CD8-positive, alpha-beta memory T cell (primary cell): ENCODE results near the gene ANP32B. TPM values are rescaled to one million over a fixed set of nuclear protein-coding genes. Genes with fewer than 3 reads are reported as not detected.

Experiments used
- CTCF ChIA-PET: fragments of 350-600 bp; sonication (Branson Sonifier 250); formaldehyde crosslinking; loops from one replicate; lab custom pipeline; 2021; ENCODE audit warnings: antibody characterized with exemption; lab: Charles Lee
- POLR2A ChIA-PET: fragments of 350-600 bp; sonication (Branson Sonifier 250); formaldehyde crosslinking; loops from one replicate; lab custom pipeline; 2021; ENCODE audit warnings: antibody characterized with exemption; lab: Charles Lee
- DNase-seq, 5 donors: peaks; one replicate each; pipeline versions ENCODE4 v3.0.0 to v3.0.0-alpha.2; 2020 to 2022; ENCODE audit warnings: mixed read lengths in 1 of 5
- H3K27ac ChIP-seq: one replicate; pipeline ENCODE4 v1.7.0; 2013; ENCODE audit warnings: low read depth, mild to moderate bottlenecking, low read length, moderate library complexity
- H3K27me3 ChIP-seq: 2 replicates; pipeline ENCODE4 v1.7.0; 2013; ENCODE audit warnings: low read length, mild to moderate bottlenecking; ENCODE audit not compliant: insufficient read depth, poor library complexity, severe bottlenecking
- H3K36me3 ChIP-seq: 2 replicates; pipeline ENCODE4 v1.7.0; 2013; ENCODE audit warnings: mild to moderate bottlenecking, low read length, moderate library complexity; ENCODE audit not compliant: insufficient read depth
- H3K4me1 ChIP-seq: 2 replicates; pipeline ENCODE4 v1.7.0; 2013; ENCODE audit warnings: mild to moderate bottlenecking, low read length, moderate library complexity; ENCODE audit not compliant: insufficient read depth
- H3K4me3 ChIP-seq: 2 replicates; pipeline ENCODE4 v1.7.0; 2013; ENCODE audit warnings: mild to moderate bottlenecking, low read length
- H3K9me3 ChIP-seq: 2 replicates; pipeline ENCODE4 v1.7.0; 2013; ENCODE audit warnings: mild to moderate bottlenecking, low read length
- H3K27ac Mint-ChIP-seq, 8 donors: one replicate each; pipeline ENCODE4 v1.8.0; 2020 to 2021; ENCODE audit warnings: mixed read lengths in 8 of 8, mild to moderate bottlenecking in 6 of 8, inconsistent platforms in 3 of 8, moderate library complexity in 3 of 8
- H3K27me3 Mint-ChIP-seq, 2 donors: one replicate each; pipeline ENCODE4 v1.8.0; 2020 to 2021; ENCODE audit warnings: mixed read lengths in 2 of 2, mild to moderate bottlenecking in 1 of 2, moderate library complexity in 1 of 2
- H3K36me3 Mint-ChIP-seq, 3 donors: one replicate each; pipeline ENCODE4 v1.8.0; 2020 to 2021; ENCODE audit warnings: mixed read lengths in 3 of 3, inconsistent platforms in 1 of 3, mild to moderate bottlenecking in 1 of 3
- H3K4me1 Mint-ChIP-seq, 3 donors: one replicate each; pipeline ENCODE4 v1.8.0; 2020 to 2021; ENCODE audit warnings: mixed read lengths in 3 of 3, inconsistent platforms in 1 of 3, mild to moderate bottlenecking in 1 of 3
- H3K4me3 Mint-ChIP-seq, 7 donors: one replicate each; pipeline ENCODE4 v1.8.0; 2020 to 2021; ENCODE audit warnings: mixed read lengths in 7 of 7, mild to moderate bottlenecking in 6 of 7, moderate library complexity in 4 of 7, inconsistent platforms in 2 of 7
- H3K9me3 Mint-ChIP-seq, 5 donors: one replicate each; pipeline ENCODE4 v1.8.0; 2020 to 2022; ENCODE audit warnings: mixed read lengths in 5 of 5, mild to moderate bottlenecking in 3 of 5, moderate library complexity in 2 of 5, inconsistent platforms in 1 of 5
- polyA plus RNA-seq: library from polyadenylated mRNA; unstranded; fragments of 300-500 nt; fragmentation: Illumina TruSeq; gene quantifications from one replicate; pipeline ENCODE4 v1.2.3, GENCODE V29; 2021
- total RNA-seq, 2 experiments: library from RNA; stranded (reverse); gene quantifications; one replicate each; pipeline ENCODE4 v1.2.3, GENCODE V29; 2021

The ANP32B gene
- total and polyA plus RNA-seq, 3 experiments from 2014 or later = 91.0 to 341 (median 331) TPM

GRCh38 chr9:98020476-98021145 is 37.5 kb downstream of the ANP32B start:
- Histone ChIP-seq H3K36me3 (peaks cover 7% of the 10 kb centered on the region), H3K27ac (no peak overlapping the region), H3K4me1 (no peaks in the 10 kb centered on the region), H3K27me3 (no peaks in the 10 kb centered on the region), H3K4me3 (no peak overlapping the region), H3K9me3 (no peaks in the 10 kb centered on the region)
- ChIA-PET CTCF (interaction anchor here (1.8 kb wide), 1 partner anchor 14 kb away, joined by 7 read pairs; no protein-coding TSS in a partner anchor), POLR2A (no interaction called here)
- Mint-ChIP-seq H3K4me3 (no peak overlapping the region), H3K4me1 (peaks cover 0 to 6% (median 2%) of the 10 kb centered on the region in 3 donors), H3K36me3 (peaks cover 0 to 48% (median 6%) of the 10 kb centered on the region in 3 donors), H3K9me3 (no peaks in the 10 kb centered on the region), H3K27me3 (no peaks in the 10 kb centered on the region), H3K27ac (peak overlapping the region in 2 of 8 donors; percentile 42 to 45)
- DNase-seq = no peak

GRCh38 chr9:98021306-98022040 is 38.3 kb downstream of the ANP32B start:
- POLR2A ChIA-PET = no interaction called here
- no peak overlapping the region for H3K27ac ChIP-seq
- H3K4me3 Mint-ChIP-seq = no peak overlapping the region

GRCh38 chr9:98022447-98022846 is 39.3 kb downstream of the ANP32B start:
- CTCF ChIA-PET = interaction anchor here (0.9 kb wide), 1 partner anchor 12 kb away, joined by 3 read pairs; no protein-coding TSS in a partner anchor

More at GRCh38 chr9:98021306-98022040, 38.3 kb downstream of the ANP32B start:
- CTCF ChIA-PET = interaction anchor here (1.8 kb wide), 1 partner anchor 13 kb away, joined by 7 read pairs; no protein-coding TSS in a partner anchor
- Mint-ChIP-seq H3K36me3 (peaks cover 0 to 40% (median 2%) of the 10 kb centered on the region in 3 donors), H3K4me1 (peaks cover 0 to 6% (median 2%) of the 10 kb centered on the region in 3 donors), H3K27ac (peak overlapping the region in 5 of 8 donors; percentile 14 to 65 (median 44)), H3K9me3 (no peaks in the 10 kb centered on the region), H3K27me3 (no peaks in the 10 kb centered on the region)
- no peaks in the 10 kb centered on the region for H3K4me1 ChIP-seq
- H3K36me3 ChIP-seq = peaks cover under 1% of the 10 kb centered on the region
- no peaks in the 10 kb centered on the region for H3K27me3 ChIP-seq
- no peak overlapping the region for H3K4me3 ChIP-seq
- H3K9me3 ChIP-seq = no peaks in the 10 kb centered on the region
- DNase-seq = no peak

DNA sequence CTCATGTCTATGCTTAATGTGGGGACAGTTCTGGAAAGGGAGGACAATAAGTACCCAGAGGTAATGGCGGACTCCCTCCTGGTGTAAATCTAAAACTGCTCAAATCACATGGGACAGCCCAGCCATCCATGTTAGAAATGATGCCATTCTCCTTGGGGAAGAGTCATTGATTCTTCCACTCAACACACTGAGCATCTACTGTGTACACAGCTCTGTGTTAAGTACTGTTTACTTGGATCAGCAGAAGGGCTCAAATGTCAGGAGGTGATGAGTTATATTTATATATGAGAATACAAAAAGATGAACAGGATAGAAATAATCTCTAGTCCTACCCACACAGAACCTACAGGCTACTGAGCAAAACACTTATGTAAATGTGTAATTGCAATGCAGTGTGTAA is 41.6 kb downstream of the ANP32B start:
- CTCF ChIA-PET = no interaction called here
- Histone ChIP-seq H3K27me3 (no peaks in the 10 kb centered on the region), H3K4me1 (no peaks in the 10 kb centered on the region), H3K36me3 (no peaks in the 10 kb centered on the region), H3K9me3 (no peaks in the 10 kb centered on the region), H3K4me3 (no peak overlapping the region), H3K27ac (no peak overlapping the region)
- POLR2A ChIA-PET = no interaction called here
- H3K36me3 Mint-ChIP-seq = peaks cover 0 to 12% (median 2%) of the 10 kb centered on the region in 3 donors
- no peak for DNase-seq
- H3K27ac Mint-ChIP-seq = peak overlapping the region in 2 of 8 donors; percentile 8 to 31
- no peaks in the 10 kb centered on the region for H3K27me3 Mint-ChIP-seq
- no peak overlapping the region for H3K4me3 Mint-ChIP-seq
- peaks cover 0 to 6% (median 2%) of the 10 kb centered on the region in 3 donors for H3K4me1 Mint-ChIP-seq
- H3K9me3 Mint-ChIP-seq = no peaks in the 10 kb centered on the region

More at GRCh38 chr9:98022447-98022846, 39.3 kb downstream of the ANP32B start:
- Mint-ChIP-seq H3K9me3 (no peaks in the 10 kb centered on the region), H3K4me3 (no peak overlapping the region), H3K27ac (peak overlapping the region in 1 of 8 donors; percentile 76), H3K4me1 (peaks cover 0 to 6% (median 2%) of the 10 kb centered on the region in 3 donors), H3K36me3 (peaks cover 0 to 31% (median 2%) of the 10 kb centered on the region in 3 donors), H3K27me3 (no peaks in the 10 kb centered on the region)
- Histone ChIP-seq H3K4me1 (no peaks in the 10 kb centered on the region), H3K36me3 (no peaks in the 10 kb centered on the region), H3K4me3 (no peak overlapping the region), H3K27me3 (no peaks in the 10 kb centered on the region), H3K27ac (no peak overlapping the region), H3K9me3 (no peaks in the 10 kb centered on the region)
- DNase-seq = no peak
- POLR2A ChIA-PET = interaction anchor here (0.6 kb wide), 1 partner anchor 80 kb away, joined by 8 read pairs; no protein-coding TSS in a partner anchor

- ChIA-PET POLR2A (no interaction called here), CTCF (interaction anchor here (7.6 kb wide), 1 partner anchor 108 kb away, joined by 109 read pairs; the partner anchor contains the start of gene TRMO)
- H3K4me1 Mint-ChIP-seq = peaks cover 6 to 8% (median 8%) of the 10 kb centered on the region in 3 donors
- peaks cover 0 to 7% of the 10 kb centered on the region in 2 donors for H3K27me3 Mint-ChIP-seq
- H3K9me3 ChIP-seq = no peaks in the 10 kb centered on the region
- no peaks in the 10 kb centered on the region for H3K27me3 ChIP-seq
- H3K4me3 Mint-ChIP-seq = no peak overlapping the region
- peaks cover 0 to 1% (median 0%) of the 10 kb centered on the region in 3 donors for H3K36me3 Mint-ChIP-seq
- H3K4me3 ChIP-seq = no peak overlapping the region
- no peaks in the 10 kb centered on the region for H3K36me3 ChIP-seq
- no peak overlapping the region for H3K27ac ChIP-seq
- no peak overlapping the region for H3K27ac Mint-ChIP-seq
- peaks cover 7% of the 10 kb centered on the region for H3K4me1 ChIP-seq
- no peaks in the 10 kb centered on the region for H3K9me3 Mint-ChIP-seq
- no peak for DNase-seq
Measured at GRCh38 chr9:98031169-98031568, 48.0 kb downstream of the ANP32B start.

- H3K27ac ChIP-seq = no peak overlapping the region
- Mint-ChIP-seq H3K4me1 (peaks cover 6 to 8% (median 8%) of the 10 kb centered on the region in 3 donors), H3K36me3 (peaks cover 0 to 1% (median 0%) of the 10 kb centered on the region in 3 donors), H3K27ac (no peak overlapping the region), H3K4me3 (no peak overlapping the region), H3K27me3 (peaks cover 0 to 7% of the 10 kb centered on the region in 2 donors), H3K9me3 (no peaks in the 10 kb centered on the region)
- peaks cover 7% of the 10 kb centered on the region for H3K4me1 ChIP-seq
- H3K9me3 ChIP-seq = no peaks in the 10 kb centered on the region
- H3K36me3 ChIP-seq = no peaks in the 10 kb centered on the region
- POLR2A ChIA-PET = no interaction called here
- CTCF ChIA-PET = interaction anchor here (7.6 kb wide), 1 partner anchor 109 kb away, joined by 109 read pairs; the partner anchor contains the start of gene TRMO
- no peak for DNase-seq
- H3K4me3 ChIP-seq = no peak overlapping the region
- H3K27me3 ChIP-seq = no peaks in the 10 kb centered on the region
Measured at GRCh38 chr9:98031935-98032334, 48.8 kb downstream of the ANP32B start.

GRCh38 chr9:98034593-98035546 is 51.7 kb downstream of the ANP32B start:
- Histone ChIP-seq H3K9me3 (no peaks in the 10 kb centered on the region), H3K4me3 (no peak overlapping the region), H3K27me3 (no peaks in the 10 kb centered on the region), H3K27ac (no peak overlapping the region), H3K4me1 (peaks cover 7% of the 10 kb centered on the region), H3K36me3 (no peaks in the 10 kb centered on the region)
- peaks cover 6 to 8% (median 8%) of the 10 kb centered on the region in 3 donors for H3K4me1 Mint-ChIP-seq
- CTCF ChIA-PET = interaction anchor here (0.6 to 7.6 kb wide), 27 partner anchors 9 to 338 kb away, joined by 3 to 109 read pairs (median 4); partner anchors contain the start of genes ANP32B, NANS, TBC1D2 and TRMO
- peaks cover 0 to 1% (median 0%) of the 10 kb centered on the region in 3 donors for H3K36me3 Mint-ChIP-seq
- H3K9me3 Mint-ChIP-seq = no peaks in the 10 kb centered on the region
- H3K27ac Mint-ChIP-seq = peak overlapping the region in 6 of 8 donors; percentile 17 to 90 (median 30)
- H3K27me3 Mint-ChIP-seq = peaks cover 0 to 14% of the 10 kb centered on the region in 2 donors
- H3K4me3 Mint-ChIP-seq = peak overlapping the region in 5 of 7 donors; percentile 6 to 56 (median 27)
- POLR2A ChIA-PET = interaction anchor here (0.7 to 2.2 kb wide), 3 partner anchors 52 to 114 kb away, joined by 3 to 6 read pairs (median 3); partner anchors contain the start of genes ANP32B and TRMO
- DNase-seq = peak; percentile 76 to 93 (median 88)
